Nephron progenitor cell (in vitro differentiated cells): Measurements from ENCODE around the gene MLH3.

Source experiments
- DNase-seq: peaks from one replicate; pipeline ENCODE4 v3.0.0; 2021
- H3K27ac Mint-ChIP-seq: 2 replicates; pipeline ENCODE4 v1.8.0; 2021; ENCODE audit warnings: mild to moderate bottlenecking, moderate library complexity, mixed read lengths
- H3K27me3 Mint-ChIP-seq: 2 replicates; pipeline ENCODE4 v1.8.0; 2021; ENCODE audit warnings: mild to moderate bottlenecking, low read depth, mixed read lengths; ENCODE audit not compliant: poor library complexity
- H3K36me3 Mint-ChIP-seq: 2 replicates; pipeline ENCODE4 v1.8.0; 2021; ENCODE audit warnings: low read depth, mixed read lengths
- H3K4me1 Mint-ChIP-seq: 2 replicates; pipeline ENCODE4 v1.8.0; 2021; ENCODE audit warnings: mixed read lengths
- H3K4me3 Mint-ChIP-seq: 2 replicates; pipeline ENCODE4 v1.8.0; 2021; ENCODE audit warnings: mild to moderate bottlenecking, moderate library complexity, mixed read lengths
- H3K9me3 Mint-ChIP-seq: 2 replicates; pipeline ENCODE4 v1.8.0; 2021; ENCODE audit warnings: mild to moderate bottlenecking, moderate library complexity, mixed read lengths
- CTCF ChIP-seq: fragments of 200-600 bp; sonication (generic); IDR thresholded peaks from 2 replicates; pipeline ENCODE4 v1.5.0; 2021; ENCODE audit warnings: antibody characterized with exemption

Gene MLH3

GRCh38 chr14:75083271-75083670 is 32.0 kb upstream of the MLH3 start:
- Mint-ChIP-seq H3K9me3 (no peaks in the 10 kb centered on the region), H3K4me1 (no peaks in the 10 kb centered on the region), H3K27ac (no peak overlapping the region), H3K36me3 (peaks cover 58% of the 10 kb centered on the region), H3K27me3 (no peaks in the 10 kb centered on the region), H3K4me3 (no peak overlapping the region)
- TF ChIP-seq CTCF: no peak
- DNase-seq: no peak

GRCh38 chr14:75081660-75082229 is 30.5 kb upstream of the MLH3 start:
- Mint-ChIP-seq H3K36me3 (peaks cover 47% of the 10 kb centered on the region), H3K27me3 (no peaks in the 10 kb centered on the region), H3K4me1 (no peaks in the 10 kb centered on the region), H3K27ac (no peak overlapping the region), H3K9me3 (no peaks in the 10 kb centered on the region), H3K4me3 (no peak overlapping the region)
- TF ChIP-seq CTCF: no peak
- DNase-seq: no peak

GRCh38 chr14:75079521-75079920 is 28.3 kb upstream of the MLH3 start:
- Mint-ChIP-seq H3K27ac (no peak overlapping the region), H3K4me3 (no peak overlapping the region), H3K9me3 (no peaks in the 10 kb centered on the region), H3K4me1 (no peaks in the 10 kb centered on the region), H3K27me3 (peaks cover under 1% of the 10 kb centered on the region), H3K36me3 (peaks cover 28% of the 10 kb centered on the region)
- TF ChIP-seq CTCF: no peak
- no peak for DNase-seq

GRCh38 chr14:75077794-75078193 is 26.5 kb upstream of the MLH3 start:
- Mint-ChIP-seq H3K9me3 (no peaks in the 10 kb centered on the region), H3K27ac (peak overlapping the region; percentile 65), H3K4me1 (no peaks in the 10 kb centered on the region), H3K36me3 (peaks cover 12% of the 10 kb centered on the region), H3K27me3 (peaks cover 15% of the 10 kb centered on the region), H3K4me3 (no peak overlapping the region)
- DNase-seq: no peak
- TF ChIP-seq CTCF: no peak

GRCh38 chr14:75070383-75070782 is 19.1 kb upstream of the MLH3 start:
- no peaks in the 10 kb centered on the region for H3K9me3 Mint-ChIP-seq
- no peak for DNase-seq
- H3K4me1 Mint-ChIP-seq: peaks cover 8% of the 10 kb centered on the region
- H3K36me3 Mint-ChIP-seq: no peaks in the 10 kb centered on the region
- TF ChIP-seq CTCF: no peak
- no peak overlapping the region for H3K27ac Mint-ChIP-seq
- H3K27me3 Mint-ChIP-seq: peaks cover 18% of the 10 kb centered on the region
- no peak overlapping the region for H3K4me3 Mint-ChIP-seq

- H3K36me3 Mint-ChIP-seq: no peaks in the 10 kb centered on the region
- H3K4me1 Mint-ChIP-seq: peaks cover 8% of the 10 kb centered on the region
- no peak for DNase-seq
- no peaks in the 10 kb centered on the region for H3K9me3 Mint-ChIP-seq
- H3K27me3 Mint-ChIP-seq: peaks cover 18% of the 10 kb centered on the region
- H3K27ac Mint-ChIP-seq: peak overlapping the region; percentile 99
- no peak for TF ChIP-seq CTCF
- no peak overlapping the region for H3K4me3 Mint-ChIP-seq
Observed at GRCh38 chr14:75069811-75070145, 18.5 kb upstream of the MLH3 start.
